SK-N-MC (cell line): ENCODE measurements around the gene HOXB7.

Experiments
- EZH2 ChIP-seq: fragments of 200-600 bp; sonication (generic); IDR thresholded peaks from one replicate; pipeline ENCODE4 v1.6.1; 2017; ENCODE audit warnings: antibody characterized with exemption
- POLR2AphosphoS5 ChIP-seq: IDR thresholded peaks from 2 replicates; pipeline ENCODE4 v1.6.1; 2012; ENCODE audit warnings: mild to moderate bottlenecking, low read depth, low read length, borderline replicate concordance

DNA sequence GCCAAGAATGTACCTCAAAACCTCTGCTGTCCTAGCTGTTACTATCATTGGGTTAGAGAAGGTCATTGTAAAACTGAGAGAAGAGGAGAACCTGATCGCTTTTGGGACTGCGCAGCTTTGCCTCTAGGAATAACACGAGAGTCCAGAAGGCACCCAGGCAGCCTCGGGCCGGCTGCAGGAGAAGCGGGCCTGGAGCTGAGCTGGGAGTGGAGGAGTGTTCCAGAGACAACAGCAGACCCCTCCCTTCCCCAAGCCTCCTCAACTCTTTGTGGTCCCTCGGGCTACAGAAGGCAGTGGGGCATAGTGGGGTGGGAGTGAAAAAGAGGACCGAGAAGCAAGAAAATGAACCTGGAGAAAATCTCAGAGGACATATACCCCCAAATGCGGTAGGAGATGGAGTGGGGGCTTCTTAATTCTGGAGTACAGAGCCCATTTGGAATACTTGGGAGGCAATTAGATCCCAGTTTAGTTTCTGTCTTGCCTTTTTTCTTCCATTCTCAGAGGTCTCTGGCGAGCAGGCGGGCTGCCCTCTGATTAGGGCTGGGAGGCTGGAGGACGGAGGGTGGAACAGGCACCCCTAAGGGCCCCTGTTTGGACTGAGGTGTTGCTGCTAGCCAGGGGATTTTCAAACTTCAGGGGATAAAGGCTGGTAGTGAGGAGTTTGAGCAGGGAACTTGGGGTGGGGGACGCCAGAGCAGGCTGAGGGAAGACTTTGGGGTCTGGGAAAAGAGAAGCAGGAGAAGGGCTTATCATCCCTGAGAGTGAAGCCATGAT lies 52.6 kb downstream of the HOXB7 start:
- TF ChIP-seq POLR2AphosphoS5 (no peak), EZH2 (no peak)
